Type B pancreatic cell (in vitro differentiated cells): ENCODE results near the gene KRT85. TPM values are rescaled to one million over a fixed set of nuclear protein-coding genes. Genes with fewer than 3 reads are reported as not detected.

Source experiments
- DNase-seq: peaks from one replicate; pipeline ENCODE4 v3.0.0; 2021; ENCODE audit warnings: mixed read lengths; ENCODE audit not compliant: unreplicated experiment; ENCODE audit errors: extremely low spot score
- H3K27ac Mint-ChIP-seq: 2 replicates; pipeline ENCODE4 v1.8.0; 2021; ENCODE audit warnings: mild to moderate bottlenecking, mixed read lengths
- H3K27me3 Mint-ChIP-seq: 2 replicates; pipeline ENCODE4 v1.8.0; 2021; ENCODE audit warnings: mixed read lengths
- H3K36me3 Mint-ChIP-seq: 2 replicates; pipeline ENCODE4 v1.8.0; 2021; ENCODE audit warnings: mixed read lengths
- H3K4me1 Mint-ChIP-seq: one replicate; pipeline ENCODE4 v1.8.0; 2021; ENCODE audit warnings: mixed read lengths; ENCODE audit not compliant: unreplicated experiment
- H3K4me3 Mint-ChIP-seq: 2 replicates; pipeline ENCODE4 v1.8.0; 2021; ENCODE audit warnings: mild to moderate bottlenecking, mixed read lengths
- H3K9me3 Mint-ChIP-seq: 2 replicates; pipeline ENCODE4 v1.8.0; 2021; ENCODE audit warnings: mixed read lengths
- CTCF ChIP-seq: fragments of 200-600 bp; sonication (generic); conservative IDR thresholded peaks from 2 replicates; pipeline ENCODE4 v1.5.0; 2021; ENCODE audit warnings: antibody characterized with exemption, mild to moderate bottlenecking
- total RNA-seq: library from RNA; stranded (reverse); gene quantifications from 2 replicates; pipeline ENCODE4 v1.2.1, GENCODE V29; 2021; ENCODE audit warnings: low replicate concordance

KRT85 gene
- total RNA-seq, 1 donor from 2014 or later = not detected

- H3K27me3 Mint-ChIP-seq = peaks cover 29% of the 10 kb centered on the region
- TF ChIP-seq CTCF = no peak
- no peak overlapping the region for H3K4me3 Mint-ChIP-seq
Observed at GRCh38 chr12:52400906-52401305, 33.6 kb upstream of the KRT85 start.

DNA sequence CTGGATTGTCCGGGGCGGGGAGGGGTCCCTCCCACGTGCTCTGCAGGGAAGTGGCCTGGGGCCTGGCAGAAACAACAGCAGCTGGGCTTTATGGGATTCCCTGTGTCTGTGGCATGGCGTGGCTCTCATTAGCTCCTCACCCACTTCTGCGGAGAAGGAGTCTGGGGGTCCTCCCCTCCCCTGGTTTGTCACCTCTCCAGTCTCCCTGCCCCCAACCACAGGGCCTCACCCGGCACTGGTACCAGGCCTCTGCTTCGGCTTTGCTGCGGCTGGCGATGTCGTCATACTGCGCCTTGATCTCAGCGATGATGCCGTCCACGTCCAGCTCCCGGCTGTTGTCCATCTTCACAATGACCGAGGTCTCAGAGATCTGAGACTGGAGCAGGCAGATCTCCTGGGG lies 32.5 kb upstream of the KRT85 start:
- Mint-ChIP-seq H3K4me1 (no peaks in the 10 kb centered on the region), H3K27ac (no peak overlapping the region), H3K4me3 (no peak overlapping the region), H3K27me3 (peaks cover 29% of the 10 kb centered on the region), H3K9me3 (no peaks in the 10 kb centered on the region), H3K36me3 (no peaks in the 10 kb centered on the region)
- no peak for TF ChIP-seq CTCF
- no peak for DNase-seq

More at GRCh38 chr12:52400906-52401305, 33.6 kb upstream of the KRT85 start:
- Mint-ChIP-seq H3K4me1 (no peaks in the 10 kb centered on the region), H3K9me3 (no peaks in the 10 kb centered on the region), H3K27ac (no peak overlapping the region), H3K36me3 (no peaks in the 10 kb centered on the region)
- no peak for DNase-seq

- Mint-ChIP-seq H3K27ac (no peak overlapping the region), H3K4me3 (no peak overlapping the region), H3K9me3 (no peaks in the 10 kb centered on the region), H3K27me3 (peaks cover 27% of the 10 kb centered on the region), H3K36me3 (no peaks in the 10 kb centered on the region), H3K4me1 (no peaks in the 10 kb centered on the region)
- TF ChIP-seq CTCF = no peak
- no peak for DNase-seq
Observed at GRCh38 chr12:52398176-52398575, 30.9 kb upstream of the KRT85 start.

DNA sequence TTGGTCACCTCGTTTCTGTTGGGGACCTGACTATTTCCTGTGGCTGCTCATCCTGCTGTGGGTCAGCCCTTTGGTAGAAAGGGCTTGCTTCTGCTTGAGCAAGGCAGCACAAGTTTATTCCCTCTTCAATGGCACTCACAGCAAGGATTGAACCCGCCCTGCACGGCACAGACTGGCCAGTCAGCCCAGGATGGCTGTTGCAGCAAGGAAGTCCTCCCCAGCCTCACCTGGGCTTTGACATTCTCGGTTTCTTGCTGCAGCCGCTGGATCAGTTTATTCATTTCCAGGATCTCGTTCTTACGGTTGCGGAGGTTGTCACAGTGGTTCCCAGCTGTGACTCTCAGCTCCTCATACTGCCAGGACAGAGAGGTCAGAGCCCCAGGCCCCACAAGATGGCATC lies 29.4 kb upstream of the KRT85 start:
- Mint-ChIP-seq H3K27ac (no peak overlapping the region), H3K4me3 (no peak overlapping the region), H3K4me1 (no peaks in the 10 kb centered on the region), H3K9me3 (no peaks in the 10 kb centered on the region), H3K27me3 (peaks cover 22% of the 10 kb centered on the region), H3K36me3 (no peaks in the 10 kb centered on the region)
- no peak for TF ChIP-seq CTCF
- no peak for DNase-seq

GRCh38 chr12:52395761-52396434 lies 28.6 kb upstream of the KRT85 start:
- peaks cover 22% of the 10 kb centered on the region for H3K27me3 Mint-ChIP-seq
- H3K4me3 Mint-ChIP-seq = no peak overlapping the region
- no peaks in the 10 kb centered on the region for H3K9me3 Mint-ChIP-seq
- no peaks in the 10 kb centered on the region for H3K36me3 Mint-ChIP-seq
- no peak for DNase-seq
- peak; percentile 60 for TF ChIP-seq CTCF
- H3K4me1 Mint-ChIP-seq = no peaks in the 10 kb centered on the region
- H3K27ac Mint-ChIP-seq = no peak overlapping the region
